A549 (cell line): Measurements from ENCODE around the gene ZNF200. TPM values are rescaled to one million over a fixed set of nuclear protein-coding genes. Genes with fewer than 3 reads are reported as not detected.

Experiments used
- ATAC-seq, 2 experiments: fragments of 200-7000 bp in 1 of 2; fragments of >200 bp in 1 of 2; cut with Nextera tagmentation in 1 of 2; cut with Tn5 transposase in 1 of 2; 3 replicates each; pipeline versions ENCODE4 v1.8.0 to v1.9.1; 2018 to 2020; ENCODE audit warnings: mild to moderate bottlenecking in 1 of 2, moderate library complexity in 1 of 2
- CTCF ChIA-PET: fragments of 300-600 bp; sonication (Branson Sonifier 250); formaldehyde crosslinking; extraction: SDS; loops from one replicate; lab custom pipeline; 2021; ENCODE audit warnings: antibody characterized with exemption, inconsistent platforms; lab: Yijun Ruan, JAX
- POLR2A ChIA-PET: fragments of 350-600 bp; formaldehyde crosslinking; extraction: SDS; loops from one replicate; lab custom pipeline; 2021; ENCODE audit warnings: antibody characterized with exemption, inconsistent platforms; lab: Yijun Ruan, JAX
- DNase-seq, 2 experiments: peaks; one replicate each; pipeline versions ENCODE4 v3.0.0 to v3.0.0-alpha.2; 2011 to 2016; ENCODE audit warnings: low read depth in 1 of 2, low spot score in 1 of 2
- FAIRE-seq: peaks from 2 replicates; lab custom pipeline; 2011; peaks lifted over from hg19 to GRCh38; lab: Jason Lieb, UNC
- H3K27ac ChIP-seq, 2 experiments: fragments of >200 bp; sonication (Bioruptor Twin); formaldehyde crosslinking; 3 replicates each; pipeline ENCODE4 v1.5.1; 2016 to 2017
- H3K4me1 ChIP-seq: fragments of >200 bp; sonication (Bioruptor Twin); formaldehyde crosslinking; 3 replicates; pipeline ENCODE4 v1.6.1; 2016
- H3K4me2 ChIP-seq: fragments of >200 bp; sonication (Bioruptor Twin); formaldehyde crosslinking; 3 replicates; pipeline ENCODE4 v1.6.1; 2016
- H3K4me3 ChIP-seq: fragments of >200 bp; sonication (Bioruptor Twin); formaldehyde crosslinking; 3 replicates; pipeline ENCODE4 v1.5.1; 2016
- H3K9me3 ChIP-seq: fragments of >200 bp; sonication (Bioruptor Twin); formaldehyde crosslinking; 3 replicates; pipeline ENCODE4 v1.6.1; 2016
- BCL3 ChIP-seq: fragments of >200 bp; sonication (Bioruptor Twin); formaldehyde crosslinking; IDR thresholded peaks from 3 replicates; pipeline ENCODE4 v1.6.1; 2016
- CEBPB ChIP-seq, 2 experiments: fragments of >200 bp in 1 of 2; sonication (Bioruptor Twin) in 1 of 2; formaldehyde crosslinking in 1 of 2; IDR thresholded peaks; 2 replicates each; pipeline ENCODE4 v1.6.1; 2012 to 2016
- EP300 ChIP-seq, 2 experiments: fragments of >200 bp; sonication (Bioruptor Twin); formaldehyde crosslinking; IDR thresholded peaks; 2 replicates in 1 of 2; 3 replicates in 1 of 2; pipeline ENCODE4 v1.6.1; 2016 to 2017
- FOXS1 ChIP-seq: fragments of 250-450 bp; sonication (Bioruptor Pico); IDR thresholded peaks from 2 replicates; pipeline ENCODE4 v1.5.0; 2020; ENCODE audit warnings: mild to moderate bottlenecking, moderate library complexity
- HEYL ChIP-seq: fragments of 250-450 bp; sonication (Bioruptor Pico); IDR thresholded peaks from 2 replicates; pipeline ENCODE4 v1.8.0; 2021; ENCODE audit warnings: mild to moderate bottlenecking, moderate library complexity
- HMGXB4 ChIP-seq: fragments of 250-450 bp; sonication (Bioruptor Pico); IDR thresholded peaks from 2 replicates; pipeline ENCODE4 v1.5.0; 2021; ENCODE audit warnings: mild to moderate bottlenecking, moderate library complexity, borderline replicate concordance
- HOXA7 ChIP-seq: fragments of 250-450 bp; sonication (Bioruptor Pico); IDR thresholded peaks from 2 replicates; pipeline ENCODE4 v1.5.0; 2020; ENCODE audit warnings: mild to moderate bottlenecking, moderate library complexity
- HOXB5 ChIP-seq: fragments of 250-450 bp; sonication (Bioruptor Pico); IDR thresholded peaks from 2 replicates; pipeline ENCODE4 v1.5.0; 2020; ENCODE audit warnings: mild to moderate bottlenecking, moderate library complexity
- JUN ChIP-seq, 2 experiments: fragments of >200 bp; sonication (Bioruptor Twin); formaldehyde crosslinking; IDR thresholded peaks; 2 replicates in 1 of 2; 3 replicates in 1 of 2; pipeline ENCODE4 v1.6.1; 2016 to 2017
- JUNB ChIP-seq: fragments of >200 bp; sonication (Bioruptor Twin); formaldehyde crosslinking; IDR thresholded peaks from 2 replicates; pipeline ENCODE4 v1.6.1; 2016
- KDM1A ChIP-seq: fragments of 200-600 bp; sonication (generic); IDR thresholded peaks from 2 replicates; pipeline ENCODE4 v1.6.1; 2016; ENCODE audit warnings: low read depth, mild to moderate bottlenecking
- MAZ ChIP-seq: fragments of 150-350 bp; IDR thresholded peaks from 2 replicates; pipeline ENCODE4 v1.6.1; 2014; ENCODE audit warnings: antibody characterized with exemption, low read depth, low read length, borderline replicate concordance
- NFE2L2 ChIP-seq: fragments of 150-350 bp; conservative IDR thresholded peaks from 2 replicates; pipeline ENCODE4 v1.6.1; 2014; ENCODE audit warnings: low read length
- NPAS2 ChIP-seq: fragments of 250-450 bp; sonication (Bioruptor Pico); IDR thresholded peaks from 2 replicates; pipeline ENCODE4 v1.8.0; 2022; ENCODE audit warnings: mild to moderate bottlenecking, moderate library complexity, borderline replicate concordance
- NR3C1 ChIP-seq: fragments of >200 bp; sonication (Bioruptor Twin); formaldehyde crosslinking; IDR thresholded peaks from 3 replicates; pipeline ENCODE4 v1.6.1; 2017
- POLR2A ChIP-seq: IDR thresholded peaks from 2 replicates; pipeline ENCODE4 v1.6.1; 2012; ENCODE audit warnings: mild to moderate bottlenecking, low read length
- POLR2AphosphoS2 ChIP-seq: conservative IDR thresholded peaks from 2 replicates; pipeline ENCODE4 v1.6.1; 2012; ENCODE audit warnings: low read length, improper control_type of control experiment, inconsistent platforms
- RAD21 ChIP-seq, 2 experiments: fragments of >200 bp in 1 of 2; sonication (Bioruptor Twin) in 1 of 2; formaldehyde crosslinking in 1 of 2; IDR thresholded peaks in 1 of 2; conservative IDR thresholded peaks in 1 of 2; 2 replicates in 1 of 2; 3 replicates in 1 of 2; pipeline ENCODE4 v1.6.1; 2012 to 2018; ENCODE audit warnings: inconsistent platforms in 1 of 2
- RFX5 ChIP-seq: fragments of 450-650 bp; IDR thresholded peaks from 2 replicates; pipeline ENCODE4 v1.7.1; 2014; ENCODE audit warnings: antibody characterized with exemption, mild to moderate bottlenecking, moderate library complexity
- RNF2 ChIP-seq: fragments of 200-600 bp; sonication (generic); IDR thresholded peaks from 2 replicates; pipeline ENCODE4 v1.6.1; 2016; ENCODE audit warnings: low read depth, mild to moderate bottlenecking, antibody characterized with exemption, moderate library complexity, borderline replicate concordance
- SREBF2 ChIP-seq: fragments of 450-650 bp; IDR thresholded peaks from 2 replicates; pipeline ENCODE4 v1.6.1; 2014; ENCODE audit warnings: mild to moderate bottlenecking, moderate library complexity
- TP53 ChIP-seq: fragments of 250-450 bp; sonication (Bioruptor Pico); IDR thresholded peaks from 2 replicates; pipeline ENCODE4 v1.5.0; 2021; ENCODE audit warnings: mild to moderate bottlenecking, moderate library complexity
- WGBS: methylation state at CpG from one replicate; pipeline ENCODE4 v1.1.6; 2017; ENCODE audit errors: missing lambda C conversion rate; 5-methylcytosine and 5-hydroxymethylcytosine counted together
- polyA plus RNA-seq, 4 experiments: library from polyadenylated mRNA; depleted of rRNA in 3 of 4; stranded (reverse); fragments of >200 nt; fragmentation: RNase III in 1 of 4; extraction: RNeasy Plus Mini Kit Qiagen cat#74134 plus additional on column Dnase treatment in 1 of 4; gene quantifications; 2 replicates in 3 of 4; 3 replicates in 1 of 4; pipeline ENCODE4 v1.2.3, GENCODE V29; 2011 to 2017
- TF ChIP-seq, protein P1 (sequence below): fragments of 200-600 bp; sonication (generic); IDR thresholded peaks from 2 replicates; pipeline ENCODE4 v1.6.1; 2016; ENCODE audit warnings: antibody characterized with exemption, mild to moderate bottlenecking, moderate library complexity
- TF ChIP-seq, protein P2 (sequence below): IDR thresholded peaks from 2 replicates; pipeline ENCODE4 v1.6.1; 2012
- TF ChIP-seq, protein P3 (sequence below): fragments of >200 bp; sonication (Bioruptor Twin); formaldehyde crosslinking; IDR thresholded peaks from 3 replicates; pipeline ENCODE4 v1.5.1; 2016

ZNF200 gene
- polyA plus RNA-seq, 2 of the 4 experiments (the other 2 are of a cell fraction): 6.9 to 7.5 TPM

- TF ChIP-seq, protein P1, sequence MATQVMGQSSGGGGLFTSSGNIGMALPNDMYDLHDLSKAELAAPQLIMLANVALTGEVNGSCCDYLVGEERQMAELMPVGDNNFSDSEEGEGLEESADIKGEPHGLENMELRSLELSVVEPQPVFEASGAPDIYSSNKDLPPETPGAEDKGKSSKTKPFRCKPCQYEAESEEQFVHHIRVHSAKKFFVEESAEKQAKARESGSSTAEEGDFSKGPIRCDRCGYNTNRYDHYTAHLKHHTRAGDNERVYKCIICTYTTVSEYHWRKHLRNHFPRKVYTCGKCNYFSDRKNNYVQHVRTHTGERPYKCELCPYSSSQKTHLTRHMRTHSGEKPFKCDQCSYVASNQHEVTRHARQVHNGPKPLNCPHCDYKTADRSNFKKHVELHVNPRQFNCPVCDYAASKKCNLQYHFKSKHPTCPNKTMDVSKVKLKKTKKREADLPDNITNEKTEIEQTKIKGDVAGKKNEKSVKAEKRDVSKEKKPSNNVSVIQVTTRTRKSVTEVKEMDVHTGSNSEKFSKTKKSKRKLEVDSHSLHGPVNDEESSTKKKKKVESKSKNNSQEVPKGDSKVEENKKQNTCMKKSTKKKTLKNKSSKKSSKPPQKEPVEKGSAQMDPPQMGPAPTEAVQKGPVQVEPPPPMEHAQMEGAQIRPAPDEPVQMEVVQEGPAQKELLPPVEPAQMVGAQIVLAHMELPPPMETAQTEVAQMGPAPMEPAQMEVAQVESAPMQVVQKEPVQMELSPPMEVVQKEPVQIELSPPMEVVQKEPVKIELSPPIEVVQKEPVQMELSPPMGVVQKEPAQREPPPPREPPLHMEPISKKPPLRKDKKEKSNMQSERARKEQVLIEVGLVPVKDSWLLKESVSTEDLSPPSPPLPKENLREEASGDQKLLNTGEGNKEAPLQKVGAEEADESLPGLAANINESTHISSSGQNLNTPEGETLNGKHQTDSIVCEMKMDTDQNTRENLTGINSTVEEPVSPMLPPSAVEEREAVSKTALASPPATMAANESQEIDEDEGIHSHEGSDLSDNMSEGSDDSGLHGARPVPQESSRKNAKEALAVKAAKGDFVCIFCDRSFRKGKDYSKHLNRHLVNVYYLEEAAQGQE: no peak
- TF ChIP-seq TP53 (no peak), JUN (IDR thresholded peaks at IDR 0.05) (no peak), MAZ (no peak), HMGXB4 (CRISPR knock-in tag) (no peak), NPAS2 (CRISPR knock-in tag) (no peak), RFX5 (no peak), HEYL (no peak)
- TF ChIP-seq, all 56 proteins: peak for 0
Measured at GRCh38 chr16:3259836-3260235, 24.9 kb upstream of the ZNF200 start (continued).

- DNase-seq: no peak
- POLR2A ChIA-PET: no interaction called here
- H3K4me2 ChIP-seq: no peak overlapping the region
Measured at GRCh38 chr16:3256866-3257465, 22.0 kb upstream of the ZNF200 start.

More at GRCh38 chr16:3256866-3257465, 22.0 kb upstream of the ZNF200 start:
- H3K4me1 ChIP-seq: no peaks in the 10 kb centered on the region
- H3K9me3 ChIP-seq: no peaks in the 10 kb centered on the region
- FAIRE-seq: no peak
- TF ChIP-seq POLR2A (no peak), MAZ (no peak), NPAS2 (CRISPR knock-in tag) (no peak), BCL3 (no peak), HOXB5 (CRISPR knock-in tag) (no peak), NFE2L2 (no peak), CEBPB (IDR thresholded peaks at IDR 0.05) (no peak), KDM1A (no peak), SREBF2 (no peak), EP300 (IDR thresholded peaks at IDR 0.05) (no peak), JUNB (no peak), POLR2AphosphoS2 (no peak), NR3C1 (no peak), FOXS1 (CRISPR knock-in tag) (no peak), HOXA7 (no peak), RNF2 (no peak), RAD21 (conservative IDR thresholded peaks at IDR 0.05 in 1 of 2, IDR thresholded peaks at IDR 0.05 in 1 of 2) (no peak)
- TF ChIP-seq, protein P2, sequence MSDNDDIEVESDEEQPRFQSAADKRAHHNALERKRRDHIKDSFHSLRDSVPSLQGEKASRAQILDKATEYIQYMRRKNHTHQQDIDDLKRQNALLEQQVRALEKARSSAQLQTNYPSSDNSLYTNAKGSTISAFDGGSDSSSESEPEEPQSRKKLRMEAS: no peak
- TF ChIP-seq, protein P3, sequence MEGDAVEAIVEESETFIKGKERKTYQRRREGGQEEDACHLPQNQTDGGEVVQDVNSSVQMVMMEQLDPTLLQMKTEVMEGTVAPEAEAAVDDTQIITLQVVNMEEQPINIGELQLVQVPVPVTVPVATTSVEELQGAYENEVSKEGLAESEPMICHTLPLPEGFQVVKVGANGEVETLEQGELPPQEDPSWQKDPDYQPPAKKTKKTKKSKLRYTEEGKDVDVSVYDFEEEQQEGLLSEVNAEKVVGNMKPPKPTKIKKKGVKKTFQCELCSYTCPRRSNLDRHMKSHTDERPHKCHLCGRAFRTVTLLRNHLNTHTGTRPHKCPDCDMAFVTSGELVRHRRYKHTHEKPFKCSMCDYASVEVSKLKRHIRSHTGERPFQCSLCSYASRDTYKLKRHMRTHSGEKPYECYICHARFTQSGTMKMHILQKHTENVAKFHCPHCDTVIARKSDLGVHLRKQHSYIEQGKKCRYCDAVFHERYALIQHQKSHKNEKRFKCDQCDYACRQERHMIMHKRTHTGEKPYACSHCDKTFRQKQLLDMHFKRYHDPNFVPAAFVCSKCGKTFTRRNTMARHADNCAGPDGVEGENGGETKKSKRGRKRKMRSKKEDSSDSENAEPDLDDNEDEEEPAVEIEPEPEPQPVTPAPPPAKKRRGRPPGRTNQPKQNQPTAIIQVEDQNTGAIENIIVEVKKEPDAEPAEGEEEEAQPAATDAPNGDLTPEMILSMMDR: no peak
- TF ChIP-seq, protein P1: no peak
- no peak overlapping the region for H3K4me3 ChIP-seq
- 30% methylated on average over 9 of the region's 9 CpGs for WGBS
- no peak overlapping the region for H3K27ac ChIP-seq
- ATAC-seq: no peak
- CTCF ChIA-PET: interaction anchor here (0.9 to 1.9 kb wide), 3 partner anchors 10 to 42 kb away, joined by 3 to 6 read pairs (median 6); no protein-coding TSS in a partner anchor
